NCI-H526 treated with DMSO at 0.1 percent for 48 hours (cell line): ENCODE measurements around the gene RNF111.

Experiments
- DNase-seq: peaks from one replicate; lab custom pipeline; 2025; lab: John Stamatoyannopoulos, UW

RNF111 gene

DNA sequence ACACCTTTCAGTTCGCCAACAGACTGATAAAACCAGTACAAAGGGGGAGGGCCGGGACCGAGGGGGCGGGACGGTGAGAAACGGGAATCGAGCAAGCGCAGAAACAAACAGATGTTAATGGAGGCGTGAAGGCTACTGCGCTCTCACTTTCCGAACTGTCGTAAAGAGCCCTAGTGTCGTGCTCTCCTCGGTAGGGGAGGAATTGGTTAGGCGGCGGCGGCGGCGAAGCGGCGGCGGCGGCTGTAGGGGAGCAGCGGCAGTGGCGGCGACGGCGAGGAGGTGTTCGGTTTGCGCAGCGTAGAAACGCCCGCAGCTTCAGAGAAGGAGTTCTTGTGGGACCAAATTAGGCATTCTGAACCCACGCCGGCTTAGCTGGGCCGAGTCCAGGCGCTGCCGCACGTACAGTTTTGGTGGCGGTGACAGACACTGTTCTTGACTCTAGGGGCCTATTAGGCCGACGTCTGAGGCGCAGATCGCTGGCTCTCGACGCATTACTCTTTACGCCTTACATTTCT, at the start of gene RNF111:
TSS of gene RNF111 (plus strand) at position 173 of the 515 bp plus-strand sequence. CDS start 43,160 bp downstream, outside the sequence.
- DNase-seq, result peak; percentile 95

GRCh38 chr15:58947179-58947578, 40.3 kb upstream of the RNF111 start:
- DNase-seq, result no peak

GRCh38 chr15:58951388-58952007, 36.0 kb upstream of the RNF111 start:
- DNase-seq, result peak; percentile 91

DNA sequence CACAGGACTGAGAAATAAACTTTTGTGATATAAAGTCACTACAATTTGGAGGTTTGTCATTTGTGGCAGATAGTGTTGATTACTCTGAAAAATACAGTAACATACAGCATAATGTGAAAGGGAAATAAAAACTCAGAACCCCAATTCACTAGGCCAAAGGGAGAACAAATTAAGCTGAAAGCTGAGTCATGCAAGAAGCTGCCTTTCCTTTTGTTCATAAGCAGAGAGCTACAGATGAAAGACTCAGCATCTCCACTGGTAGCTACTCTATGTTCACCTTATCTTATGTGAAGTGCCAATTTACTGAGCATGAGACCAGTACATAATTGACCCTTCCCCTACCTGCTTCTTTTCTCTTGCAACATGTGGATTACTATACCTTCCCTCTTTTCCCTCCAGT, 34.7 kb upstream of the RNF111 start:
- DNase-seq, result no peak

GRCh38 chr15:58957101-58957973, 30.1 kb upstream of the RNF111 start:
- DNase-seq, result peak; percentile 70

- no peak for DNase-seq
Observed at GRCh38 chr15:58958811-58959210, 28.7 kb upstream of the RNF111 start.

DNA sequence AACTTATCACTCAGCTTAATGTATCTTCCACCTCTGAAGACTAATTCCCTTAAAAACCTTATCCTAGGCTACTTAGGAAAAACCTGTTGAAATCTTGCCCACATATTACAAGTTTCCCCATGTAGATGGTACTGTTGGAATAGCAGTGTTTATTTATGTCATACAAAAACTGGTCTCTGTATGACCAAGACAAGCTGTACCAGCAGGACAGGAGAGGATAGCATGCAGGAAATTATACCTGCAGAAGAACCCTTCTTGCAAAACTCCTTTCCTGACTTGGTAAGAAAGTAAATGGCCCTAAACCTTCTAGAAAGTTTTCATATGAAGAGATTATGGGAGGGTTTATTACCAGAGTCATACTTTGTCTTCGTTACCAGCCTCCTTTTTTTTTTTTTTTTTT, 25.3 kb upstream of the RNF111 start:
- DNase-seq, result no peak

- no peak for DNase-seq
Observed at GRCh38 chr15:58962662-58963565, 24.5 kb upstream of the RNF111 start.

- DNase-seq, result no peak
Observed at GRCh38 chr15:58966698-58967097, 20.8 kb upstream of the RNF111 start.

DNA sequence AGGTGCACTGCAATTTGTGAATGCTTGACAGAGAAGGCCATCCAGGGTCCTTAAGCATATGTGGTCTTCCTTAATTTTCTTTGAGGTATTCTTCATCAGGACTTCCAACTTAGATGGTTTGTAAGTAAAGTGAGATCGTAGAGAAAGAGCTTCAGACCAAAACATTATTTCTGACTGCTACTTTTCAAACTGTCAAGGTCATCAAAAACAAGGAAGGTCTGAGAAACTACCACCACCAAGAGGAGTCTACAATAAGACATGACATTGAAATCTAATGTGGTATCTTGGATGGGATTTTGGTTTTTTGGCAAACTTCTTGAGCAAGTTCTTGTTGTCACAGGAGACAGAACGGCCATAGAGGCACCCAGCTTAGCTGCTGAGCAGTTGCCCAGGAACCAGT, 20.0 kb upstream of the RNF111 start:
- no peak for DNase-seq

GRCh38 chr15:58977887-58978286, 9.6 kb upstream of the RNF111 start:
- no peak for DNase-seq

DNA sequence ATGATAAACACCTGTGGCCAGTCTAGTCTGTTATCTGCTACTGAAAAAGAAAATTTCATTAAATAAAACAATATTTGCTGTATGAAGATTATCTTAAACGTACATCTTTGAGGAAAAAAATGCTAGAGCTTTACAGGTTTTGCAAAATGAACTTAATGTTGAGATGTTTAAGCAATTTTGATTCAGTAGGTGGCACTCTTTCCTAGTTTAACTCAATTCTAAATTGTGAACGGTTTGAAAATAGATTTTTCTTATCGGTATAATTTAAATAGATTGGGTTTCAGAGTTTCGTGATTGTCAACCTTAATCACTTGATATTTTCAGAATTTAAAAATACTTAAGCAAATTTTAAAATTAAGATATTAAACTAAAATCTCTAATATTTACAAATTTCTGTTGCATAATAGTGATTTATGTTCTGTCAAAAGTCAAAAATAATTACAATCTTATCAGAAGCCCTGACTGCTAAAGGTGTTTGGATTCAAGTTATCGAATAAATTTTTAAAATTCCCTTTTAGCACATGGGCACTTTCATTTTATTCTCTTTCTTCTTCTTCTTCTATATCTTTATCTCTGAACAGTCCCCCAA, 7.0 kb upstream of the RNF111 start:
- peak; percentile 15 for DNase-seq

DNA sequence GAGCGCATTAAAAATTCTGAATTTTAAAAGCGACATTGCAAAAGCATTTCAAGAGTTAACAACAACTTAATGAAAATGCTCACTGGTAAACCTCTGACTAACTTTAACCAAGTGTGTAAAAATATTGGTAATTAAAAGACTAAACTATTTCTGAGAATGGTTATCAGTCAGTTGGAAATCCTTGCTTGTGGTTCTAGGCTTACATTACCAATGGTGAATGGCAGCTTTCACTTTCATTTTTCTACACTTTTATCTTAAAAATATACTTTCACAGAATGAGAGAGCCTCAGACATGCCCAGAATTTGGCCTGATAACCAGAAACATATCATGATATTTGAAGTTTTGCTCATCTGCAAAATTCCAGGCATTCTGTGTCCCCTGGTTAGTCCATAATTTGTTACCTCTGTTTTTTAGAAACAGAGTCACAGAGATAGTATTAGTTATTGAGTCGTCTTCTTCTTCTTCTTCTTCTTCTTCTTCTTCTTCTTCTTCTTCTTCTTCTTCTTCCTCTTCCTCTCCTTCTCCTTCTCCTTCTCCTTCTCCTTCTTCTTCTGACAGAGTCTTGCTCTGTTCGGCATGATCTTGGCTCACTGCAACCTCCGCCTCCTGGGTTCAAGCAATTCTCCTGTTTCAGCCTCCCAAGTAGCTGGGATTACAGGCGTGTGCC, 5.5 kb upstream of the RNF111 start:
- DNase-seq, result no peak

DNA sequence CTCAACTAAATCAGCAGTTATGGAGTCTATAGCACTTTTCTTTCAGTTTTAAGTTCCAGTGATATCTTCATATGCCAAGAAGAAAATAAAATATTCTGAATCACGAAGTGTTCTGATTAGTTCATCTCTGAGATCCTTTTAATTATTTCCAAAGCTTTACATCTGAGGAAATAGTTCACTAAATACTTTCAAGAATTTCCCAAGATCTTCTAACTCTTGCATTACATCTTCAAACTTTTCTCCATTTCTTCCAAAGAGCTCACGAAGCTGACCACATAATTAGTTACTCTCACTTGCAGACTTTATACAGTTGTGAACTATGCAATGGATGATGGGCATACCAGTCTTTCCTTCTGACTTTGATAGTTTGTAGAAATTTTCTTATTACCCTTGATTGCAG, 4.2 kb upstream of the RNF111 start:
- no peak for DNase-seq

DNA sequence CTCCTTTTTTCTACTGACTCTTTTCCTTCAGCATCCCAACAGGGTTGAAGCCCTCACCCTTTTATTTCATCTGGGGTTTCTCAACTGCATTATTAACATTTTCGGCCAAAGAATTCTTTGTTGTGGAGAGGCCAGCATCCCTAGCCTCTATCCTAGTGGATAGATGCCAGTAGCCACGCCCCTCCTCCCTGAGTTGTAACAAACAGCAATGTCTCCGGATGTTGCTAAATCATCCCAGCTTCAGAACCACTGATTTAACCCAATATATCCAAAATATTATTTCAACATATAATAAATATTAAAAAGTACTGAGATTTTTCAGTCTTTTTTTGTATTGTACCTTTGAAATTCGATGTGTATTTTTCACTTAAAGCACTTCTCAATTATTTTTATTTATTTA, 2.0 kb upstream of the RNF111 start:
- DNase-seq, result no peak

GRCh38 chr15:58987036-58987435, 427 bp upstream of the RNF111 start:
- peak; percentile 36 for DNase-seq

- DNase-seq, result peak; percentile 53
Observed at GRCh38 chr15:58988006-58988785, 733 bp downstream of the RNF111 start.

- no peak for DNase-seq
Observed at GRCh38 chr15:58992181-58992580, 4.7 kb downstream of the RNF111 start.

- DNase-seq, result no peak
Observed at GRCh38 chr15:58994906-58995453, 7.5 kb downstream of the RNF111 start.

DNA sequence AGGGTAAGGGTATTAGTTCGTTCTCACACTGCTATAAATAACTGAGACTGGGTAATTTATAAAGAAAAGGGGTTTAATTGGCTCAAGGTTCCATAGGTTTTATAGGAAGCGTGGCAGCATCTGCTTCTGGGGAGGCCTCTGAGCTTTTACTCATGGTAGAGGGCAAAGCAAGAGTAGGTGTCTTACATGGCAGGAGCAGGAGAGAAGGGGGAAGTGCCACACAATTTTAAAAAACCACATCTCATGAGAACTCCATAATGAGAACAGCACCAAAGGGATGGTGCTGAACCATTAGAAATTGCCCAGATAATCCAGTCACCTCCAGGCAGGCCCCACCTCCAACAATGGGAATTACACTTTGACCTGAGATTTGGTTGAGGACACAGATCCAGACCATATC, 12.2 kb downstream of the RNF111 start:
- no peak for DNase-seq
